ENCODE measurements around the gene MYOC. TPM values are rescaled to one million over a fixed set of nuclear protein-coding genes. Genes with fewer than 3 reads are reported as not detected.

Gene MYOC
- total RNA-seq, 5 donors from 2014 or later (not counting 1 experiment from before 2014, with no cell fraction given) = not detected

DNA sequence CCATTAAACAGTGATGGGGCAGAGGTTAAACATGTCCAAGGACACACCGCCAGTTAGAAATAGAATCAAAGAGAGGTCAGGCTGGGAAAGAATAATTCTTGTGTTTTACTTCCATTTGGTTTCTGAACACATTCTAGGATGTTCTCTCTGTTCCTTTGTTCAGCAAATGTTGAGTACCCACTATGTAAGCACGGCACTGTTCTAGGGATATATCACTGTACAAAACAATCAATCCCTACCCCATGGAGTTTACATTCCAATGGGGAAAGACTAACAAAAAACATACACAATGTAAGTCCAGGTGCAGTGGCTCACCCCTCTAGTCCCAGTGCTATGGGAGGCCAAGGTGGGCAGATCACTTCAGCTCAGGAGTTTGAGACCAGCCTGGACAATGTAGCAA lies 24.3 kb downstream of the MYOC start:
- Histone ChIP-seq H3K27me3 (replicated peaks in 1 of 2; ENCODE audit: control insufficient read depth in 2 of 2, extremely low read depth in 1 of 2, insufficient read depth in 2 of 2, low read length in 1 of 2) (peaks cover 0 to 11% of the 10 kb centered on the region in 2 experiments), H3K9me3 (no peaks in the 10 kb centered on the region), H3K4me3 (ENCODE audit: control insufficient read depth in 1 of 2, extremely low read depth in 1 of 2, low read length in 1 of 2) (no peak overlapping the region), H3K4me1 (ENCODE audit: control insufficient read depth in 1 of 2, extremely low read depth in 1 of 2, insufficient read depth in 2 of 2, low read length in 2 of 2) (no peaks in the 10 kb centered on the region), H3K36me3 (ENCODE audit: control insufficient read depth in 2 of 2, extremely low read depth in 1 of 2, insufficient read depth in 1 of 2, low read length in 1 of 2) (no peaks in the 10 kb centered on the region), H3K27ac (ENCODE audit: low read length) (no peak overlapping the region)
- Mint-ChIP-seq H3K36me3 (no peaks in the 10 kb centered on the region), H3K9me3 (no peaks in the 10 kb centered on the region), H3K4me3 (no peak overlapping the region), H3K4me1 (no peaks in the 10 kb centered on the region), H3K27me3 (peaks cover 18 to 25% of the 10 kb centered on the region in 2 donors), H3K27ac (no peak overlapping the region)
- CTCF ChIA-PET = no interaction called here
- no peak for DNase-seq
- POLR2A ChIA-PET = no interaction called here
- no peak for ATAC-seq (replicated peaks in 1 of 4)
- 100% methylated on average over 1 of the region's 2 CpGs for WGBS (ENCODE audit: insufficient coverage)

- H3K4me1 Mint-ChIP-seq = no peaks in the 10 kb centered on the region
- Histone ChIP-seq H3K4me1 (ENCODE audit: control insufficient read depth in 1 of 2, extremely low read depth in 1 of 2, insufficient read depth in 2 of 2, low read length in 2 of 2) (no peaks in the 10 kb centered on the region), H3K36me3 (ENCODE audit: control insufficient read depth in 2 of 2, extremely low read depth in 1 of 2, insufficient read depth in 1 of 2, low read length in 1 of 2) (no peaks in the 10 kb centered on the region), H3K27me3 (replicated peaks in 1 of 2; ENCODE audit: control insufficient read depth in 2 of 2, extremely low read depth in 1 of 2, insufficient read depth in 2 of 2, low read length in 1 of 2) (peaks cover 0 to 10% of the 10 kb centered on the region in 2 experiments), H3K27ac (ENCODE audit: low read length) (no peak overlapping the region), H3K4me3 (ENCODE audit: control insufficient read depth in 1 of 2, extremely low read depth in 1 of 2, low read length in 1 of 2) (no peak overlapping the region), H3K9me3 (no peaks in the 10 kb centered on the region)
- WGBS (ENCODE audit: insufficient coverage) = no CpG with 5 or more reads among the region's 5 CpGs
- no peak overlapping the region for H3K27ac Mint-ChIP-seq
- H3K4me3 Mint-ChIP-seq = no peak overlapping the region
- no peak for ATAC-seq (replicated peaks in 1 of 4)
- DNase-seq = no peak
- no peaks in the 10 kb centered on the region for H3K36me3 Mint-ChIP-seq
- H3K9me3 Mint-ChIP-seq = no peaks in the 10 kb centered on the region
- ChIA-PET POLR2A (no interaction called here), CTCF (no interaction called here)
- H3K27me3 Mint-ChIP-seq = peaks cover 21 to 22% of the 10 kb centered on the region in 2 donors
Measured at GRCh38 chr1:171627020-171627419, 25.5 kb downstream of the MYOC start.

- H3K36me3 Mint-ChIP-seq = no peaks in the 10 kb centered on the region
- H3K4me1 ChIP-seq (ENCODE audit: control insufficient read depth in 1 of 2, extremely low read depth in 1 of 2, insufficient read depth in 2 of 2, low read length in 2 of 2) = no peaks in the 10 kb centered on the region
- no CpG with 5 or more reads among the region's 1 CpG for WGBS (ENCODE audit: insufficient coverage)
- H3K27ac ChIP-seq (ENCODE audit: low read length) = no peak overlapping the region
- no peak overlapping the region for H3K27ac Mint-ChIP-seq
- no peaks in the 10 kb centered on the region for H3K9me3 ChIP-seq
- ChIA-PET CTCF (no interaction called here), POLR2A (no interaction called here)
- no peaks in the 10 kb centered on the region for H3K4me1 Mint-ChIP-seq
- H3K27me3 Mint-ChIP-seq = peaks cover 16% of the 10 kb centered on the region in 2 donors
- no peak for DNase-seq
- H3K4me3 ChIP-seq (ENCODE audit: control insufficient read depth in 1 of 2, extremely low read depth in 1 of 2, low read length in 1 of 2) = no peak overlapping the region
- no peaks in the 10 kb centered on the region for H3K9me3 Mint-ChIP-seq
- H3K4me3 Mint-ChIP-seq = no peak overlapping the region
- no peaks in the 10 kb centered on the region for H3K36me3 ChIP-seq (ENCODE audit: control insufficient read depth in 2 of 2, extremely low read depth in 1 of 2, insufficient read depth in 1 of 2, low read length in 1 of 2)
- no peak for ATAC-seq (replicated peaks in 1 of 4)
- H3K27me3 ChIP-seq (replicated peaks in 1 of 2; ENCODE audit: control insufficient read depth in 2 of 2, extremely low read depth in 1 of 2, insufficient read depth in 2 of 2, low read length in 1 of 2) = peaks cover 0 to 10% of the 10 kb centered on the region in 2 experiments
Measured at GRCh38 chr1:171625225-171625624, 27.3 kb downstream of the MYOC start.

DNA sequence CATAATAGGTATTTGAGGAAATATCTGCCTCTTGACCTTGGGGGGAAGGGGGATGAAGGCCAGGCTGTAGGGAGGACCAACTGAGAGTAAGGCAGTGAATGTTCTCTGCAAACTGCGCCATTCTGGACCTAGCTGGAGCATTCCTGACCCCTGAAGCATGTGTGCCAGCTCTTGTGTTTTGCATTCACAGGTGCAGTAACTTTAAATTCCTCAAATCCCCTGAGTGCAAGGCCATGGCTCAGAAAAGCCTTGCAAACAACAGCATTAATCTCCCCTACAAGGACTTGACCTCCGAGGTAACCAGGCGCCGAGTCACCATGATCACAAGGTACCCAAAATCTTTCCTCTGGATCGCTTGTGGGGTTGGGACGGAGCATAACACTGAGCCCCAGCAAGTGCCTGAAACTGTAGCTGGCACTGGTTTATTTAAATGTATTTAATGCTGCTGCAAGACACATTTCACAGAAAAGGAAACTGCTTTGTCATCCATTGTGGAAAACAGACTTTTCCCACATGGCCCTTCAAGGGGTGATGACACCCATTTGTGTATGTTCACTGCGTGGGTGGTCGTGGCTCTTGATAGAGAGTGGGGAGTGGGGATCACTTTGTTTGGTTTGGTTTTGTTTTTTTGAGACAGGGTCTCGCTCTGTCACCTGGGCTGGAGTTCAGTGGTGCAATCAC lies 28.7 kb downstream of the MYOC start:
- H3K36me3 Mint-ChIP-seq = no peaks in the 10 kb centered on the region
- H3K4me1 Mint-ChIP-seq = no peaks in the 10 kb centered on the region
- ATAC-seq (replicated peaks in 1 of 4) (no peak), DNase-seq (no peak)
- Histone ChIP-seq H3K9me3 (no peaks in the 10 kb centered on the region), H3K27me3 (replicated peaks in 1 of 2; ENCODE audit: control insufficient read depth in 2 of 2, extremely low read depth in 1 of 2, insufficient read depth in 2 of 2, low read length in 1 of 2) (peaks cover 0 to 10% of the 10 kb centered on the region in 2 experiments), H3K36me3 (ENCODE audit: control insufficient read depth in 2 of 2, extremely low read depth in 1 of 2, insufficient read depth in 1 of 2, low read length in 1 of 2) (no peaks in the 10 kb centered on the region), H3K27ac (ENCODE audit: low read length) (no peak overlapping the region), H3K4me1 (ENCODE audit: control insufficient read depth in 1 of 2, extremely low read depth in 1 of 2, insufficient read depth in 2 of 2, low read length in 2 of 2) (no peaks in the 10 kb centered on the region), H3K4me3 (ENCODE audit: control insufficient read depth in 1 of 2, extremely low read depth in 1 of 2, low read length in 1 of 2) (no peak overlapping the region)
- POLR2A ChIA-PET = no interaction called here
- CTCF ChIA-PET = no interaction called here
- WGBS (ENCODE audit: insufficient coverage) = 80% methylated on average over 1 of the region's 9 CpGs
- peaks cover 6 to 10% of the 10 kb centered on the region in 2 donors for H3K27me3 Mint-ChIP-seq
- H3K27ac Mint-ChIP-seq = no peak overlapping the region
- no peak overlapping the region for H3K4me3 Mint-ChIP-seq
- H3K9me3 Mint-ChIP-seq = no peaks in the 10 kb centered on the region

DNA sequence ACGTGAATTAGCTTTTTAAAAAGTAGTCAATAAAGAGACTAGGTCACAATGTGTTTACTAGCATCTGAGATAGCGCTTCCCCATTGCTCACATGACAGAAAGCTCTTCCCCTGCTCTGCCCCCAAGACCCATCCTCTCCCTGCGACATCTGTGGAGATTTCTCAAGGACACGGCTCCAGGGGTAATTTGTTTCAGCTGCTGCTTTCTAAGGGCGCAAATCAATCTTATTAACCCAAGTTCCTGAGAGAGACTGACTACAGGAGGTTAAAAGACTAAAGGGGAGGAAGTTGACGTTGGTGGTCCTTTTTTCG lies 30.4 kb downstream of the MYOC start, which contains the start of gene MYOCOS:
Gene MYOCOS (plus strand): TSS at position 92 of the 311 bp plus-strand sequence. CDS start 1,641 bp downstream, outside the sequence.
- Histone ChIP-seq H3K27ac (ENCODE audit: low read length) (no peak within 1 kb of the TSS), H3K9me3 (no peaks in the 10 kb centered on the region), H3K4me1 (ENCODE audit: control insufficient read depth in 1 of 2, extremely low read depth in 1 of 2, insufficient read depth in 2 of 2, low read length in 2 of 2) (no peaks in the 10 kb centered on the region), H3K4me3 (ENCODE audit: control insufficient read depth in 1 of 2, extremely low read depth in 1 of 2, low read length in 1 of 2) (no peak within 1 kb of the TSS), H3K27me3 (replicated peaks in 1 of 2; ENCODE audit: control insufficient read depth in 2 of 2, extremely low read depth in 1 of 2, insufficient read depth in 2 of 2, low read length in 1 of 2) (no peaks in the 10 kb centered on the region), H3K36me3 (ENCODE audit: control insufficient read depth in 2 of 2, extremely low read depth in 1 of 2, insufficient read depth in 1 of 2, low read length in 1 of 2) (no peaks in the 10 kb centered on the region)
- Mint-ChIP-seq H3K36me3 (no peaks in the 10 kb centered on the region), H3K4me3 (no peak within 1 kb of the TSS), H3K27me3 (peaks cover 3 to 10% of the 10 kb centered on the region in 2 donors), H3K4me1 (no peaks in the 10 kb centered on the region), H3K9me3 (no peaks in the 10 kb centered on the region), H3K27ac (no peak within 1 kb of the TSS)
- CTCF ChIA-PET = no interaction called here
- POLR2A ChIA-PET = no interaction called here
- DNase-seq (no peak), ATAC-seq (replicated peaks in 1 of 4) (no peak)
- 40% methylated on average over 1 of the region's 7 CpGs for WGBS (ENCODE audit: insufficient coverage)

DNA sequence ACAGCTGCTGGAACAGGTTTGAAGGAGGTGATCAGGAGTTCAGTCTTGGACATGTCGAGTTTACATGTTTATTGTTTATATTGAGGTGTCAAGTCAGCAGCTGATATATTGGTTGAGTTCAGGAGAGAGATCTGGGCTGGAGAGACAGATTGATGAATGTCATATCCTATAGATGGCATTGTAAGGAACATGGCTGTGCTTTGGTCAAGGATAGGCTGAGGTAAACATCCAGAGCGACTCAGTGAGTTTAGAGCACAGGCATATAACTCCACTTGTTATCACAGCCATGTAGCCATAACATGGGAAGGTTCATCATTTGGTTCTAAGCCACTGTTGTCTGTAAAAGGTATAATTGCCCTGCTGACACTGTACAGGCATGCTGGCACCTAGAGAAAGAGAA lies 35.9 kb downstream of the MYOC start:
- no peak for ATAC-seq (replicated peaks in 1 of 4)
- Mint-ChIP-seq H3K4me3 (no peak overlapping the region), H3K4me1 (no peaks in the 10 kb centered on the region), H3K36me3 (no peaks in the 10 kb centered on the region), H3K9me3 (no peaks in the 10 kb centered on the region), H3K27me3 (no peaks in the 10 kb centered on the region), H3K27ac (no peak overlapping the region)
- Histone ChIP-seq H3K27ac (ENCODE audit: low read length) (no peak overlapping the region), H3K27me3 (replicated peaks in 1 of 2; ENCODE audit: control insufficient read depth in 2 of 2, extremely low read depth in 1 of 2, insufficient read depth in 2 of 2, low read length in 1 of 2) (no peaks in the 10 kb centered on the region), H3K4me1 (ENCODE audit: control insufficient read depth in 1 of 2, extremely low read depth in 1 of 2, insufficient read depth in 2 of 2, low read length in 2 of 2) (no peaks in the 10 kb centered on the region), H3K9me3 (no peaks in the 10 kb centered on the region), H3K4me3 (ENCODE audit: control insufficient read depth in 1 of 2, extremely low read depth in 1 of 2, low read length in 1 of 2) (no peak overlapping the region), H3K36me3 (ENCODE audit: control insufficient read depth in 2 of 2, extremely low read depth in 1 of 2, insufficient read depth in 1 of 2, low read length in 1 of 2) (no peaks in the 10 kb centered on the region)
- ChIA-PET CTCF (no interaction called here), POLR2A (no interaction called here)
- WGBS (ENCODE audit: insufficient coverage) = 67% methylated on average over 1 of the region's 2 CpGs
- no peak for DNase-seq

All from T-cell (primary cell).